GM18505 (cell line): ENCODE data around the gene INTS15.
"Not testable (repeated sequence)": the region's sequence is repeated elsewhere in the genome, so short reads cannot be mapped to it uniquely, and the experiment has no call there.

Experiments
- ATAC-seq: cut with Tn5 transposase; IDR thresholded peaks from one replicate; pipeline ENCODE4 v1.9.1; 2021; ENCODE audit not compliant: unreplicated experiment
- POLR2A ChIP-seq: IDR thresholded peaks from 4 replicates; pipeline ENCODE4 v1.6.1; 2011; ENCODE audit warnings: borderline replicate concordance; ENCODE audit not compliant: insufficient read depth, insufficient read length; ENCODE audit errors: extremely low read depth

The INTS15 gene

GRCh38 chr7:6616854-6617643 is 27.2 kb downstream of the INTS15 start:
- no peak for ATAC-seq
- no peak for TF ChIP-seq POLR2A

GRCh38 chr7:6618621-6619020 is 28.8 kb downstream of the INTS15 start:
- TF ChIP-seq POLR2A = no peak
- no peak for ATAC-seq

DNA sequence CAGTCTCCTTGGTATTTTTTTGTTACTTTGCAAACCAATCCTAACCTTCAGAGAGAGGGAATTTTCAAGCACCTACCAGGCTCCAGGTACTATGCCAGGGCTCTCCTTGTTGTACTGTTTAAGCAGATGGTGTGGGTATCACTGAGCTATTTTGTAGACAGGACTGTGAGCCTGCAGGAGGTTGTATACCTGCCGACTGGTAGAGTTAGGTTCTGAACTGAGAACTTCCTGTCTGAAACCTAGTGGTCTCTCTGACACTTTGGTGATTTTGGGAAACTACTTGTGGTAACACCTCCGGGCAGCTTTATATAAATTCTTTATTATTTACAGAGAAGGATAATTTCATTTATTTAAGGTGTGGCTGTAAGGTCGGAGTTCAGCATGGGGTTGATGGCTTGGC is 30.1 kb downstream of the INTS15 start:
- no peak for ATAC-seq
- TF ChIP-seq POLR2A = no peak

- TF ChIP-seq POLR2A = no peak
- no peak for ATAC-seq
Measured at GRCh38 chr7:6621195-6622133, 31.6 kb downstream of the INTS15 start.

- no peak for TF ChIP-seq POLR2A
Measured at GRCh38 chr7:6622134-6622710, 32.4 kb downstream of the INTS15 start.

DNA sequence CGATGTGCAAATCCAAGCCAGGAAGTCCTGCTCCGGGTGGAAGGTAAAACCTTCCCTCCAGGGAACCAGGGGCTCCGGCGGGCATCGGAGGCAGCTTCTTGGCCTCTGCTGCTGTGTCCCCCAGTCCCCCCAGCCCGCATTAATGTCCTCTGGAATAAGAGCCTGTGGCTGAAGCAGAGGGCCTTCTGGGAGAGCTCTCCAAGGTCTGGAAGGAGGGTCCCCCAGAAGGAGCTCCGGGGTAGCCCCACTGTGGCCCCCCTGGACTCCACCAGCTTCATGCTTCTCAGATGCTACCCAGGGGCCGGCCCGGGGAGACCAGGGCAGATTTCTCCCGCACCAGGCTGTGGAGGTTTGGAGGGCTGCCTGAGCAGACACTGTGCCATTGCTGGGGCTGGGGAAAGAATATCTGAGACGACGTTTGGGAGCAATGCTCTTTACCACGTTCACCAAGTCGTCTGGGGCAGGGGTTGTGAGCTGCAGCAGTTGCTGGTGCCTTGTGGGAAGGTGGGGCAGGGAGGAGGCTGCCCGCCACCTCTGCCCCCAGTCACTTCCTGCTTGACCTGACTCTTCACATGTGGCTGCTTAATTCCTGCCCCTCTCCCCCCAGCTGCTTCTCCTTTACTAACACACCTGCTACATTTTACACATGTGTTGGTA is 33.9 kb downstream of the INTS15 start:
- TF ChIP-seq POLR2A = no peak
- ATAC-seq = no peak

More at GRCh38 chr7:6622134-6622710, 32.4 kb downstream of the INTS15 start:
- no peak for ATAC-seq

GRCh38 chr7:6624246-6624611 is 34.4 kb downstream of the INTS15 start:
- no peak for TF ChIP-seq POLR2A
- ATAC-seq = no peak

DNA sequence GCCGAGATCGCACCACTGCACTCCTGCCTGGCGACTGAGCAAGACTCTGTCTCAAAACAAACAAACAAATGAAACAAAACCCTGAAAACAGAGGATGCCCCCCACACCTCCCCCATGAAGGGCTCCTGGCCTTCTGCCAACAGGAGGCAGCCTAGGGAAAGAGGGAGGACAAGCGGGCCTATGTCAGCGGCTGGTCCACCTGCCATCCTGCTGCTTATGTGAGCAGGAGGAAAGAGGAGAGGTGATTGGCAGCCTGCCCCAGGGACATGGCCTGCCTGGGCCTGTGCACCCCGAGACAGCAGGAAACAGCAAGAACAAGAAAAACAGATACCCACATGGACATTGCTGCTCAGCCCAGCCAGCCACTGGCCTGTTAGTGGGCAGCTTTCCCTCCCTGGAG is 38.2 kb downstream of the INTS15 start:
- no peak for TF ChIP-seq POLR2A

GRCh38 chr7:6630007-6630849 is 40.4 kb downstream of the INTS15 start:
- no peak for TF ChIP-seq POLR2A
- ATAC-seq = no peak

More for the DNA sequence above, 38.2 kb downstream of the INTS15 start:
- ATAC-seq = no peak

DNA sequence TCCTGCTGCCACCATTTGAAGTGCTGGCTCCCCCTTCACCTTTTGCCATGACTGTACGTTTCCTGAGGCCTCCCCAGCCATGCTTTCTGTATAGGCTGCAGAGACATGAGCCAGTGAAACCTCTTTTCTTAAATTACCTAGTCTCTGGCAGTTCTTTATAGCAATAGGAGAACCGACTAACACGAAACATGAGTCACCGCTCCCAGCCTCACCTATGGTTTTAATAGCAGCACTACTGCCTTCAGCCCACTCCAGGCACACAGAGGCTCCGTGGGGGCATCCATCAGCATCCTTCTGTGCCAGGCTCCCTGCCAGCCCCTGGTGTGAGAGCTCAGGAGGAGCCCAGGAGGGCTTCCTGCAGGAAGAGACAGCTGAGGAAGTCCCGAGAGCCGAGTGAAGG is 41.8 kb downstream of the INTS15 start:
- no peak for ATAC-seq
- TF ChIP-seq POLR2A = no peak

- ATAC-seq = no peak
- TF ChIP-seq POLR2A = no peak
Measured at GRCh38 chr7:6634021-6634420, 44.2 kb downstream of the INTS15 start.

GRCh38 chr7:6634971-6635370 is 45.1 kb downstream of the INTS15 start:
- ATAC-seq = not testable (repeated sequence)
